Measurements from ENCODE around the gene GABBR2. TPM values are rescaled to one million over a fixed set of nuclear protein-coding genes. Genes with fewer than 3 reads are reported as not detected.

GABBR2 gene
- total and polyA plus RNA-seq, 9 of the 15 experiments (the other 6 are each of a cell fraction or from before 2014, with no cell fraction given): 0.15 to 1.9 (median 0.32) TPM

DNA sequence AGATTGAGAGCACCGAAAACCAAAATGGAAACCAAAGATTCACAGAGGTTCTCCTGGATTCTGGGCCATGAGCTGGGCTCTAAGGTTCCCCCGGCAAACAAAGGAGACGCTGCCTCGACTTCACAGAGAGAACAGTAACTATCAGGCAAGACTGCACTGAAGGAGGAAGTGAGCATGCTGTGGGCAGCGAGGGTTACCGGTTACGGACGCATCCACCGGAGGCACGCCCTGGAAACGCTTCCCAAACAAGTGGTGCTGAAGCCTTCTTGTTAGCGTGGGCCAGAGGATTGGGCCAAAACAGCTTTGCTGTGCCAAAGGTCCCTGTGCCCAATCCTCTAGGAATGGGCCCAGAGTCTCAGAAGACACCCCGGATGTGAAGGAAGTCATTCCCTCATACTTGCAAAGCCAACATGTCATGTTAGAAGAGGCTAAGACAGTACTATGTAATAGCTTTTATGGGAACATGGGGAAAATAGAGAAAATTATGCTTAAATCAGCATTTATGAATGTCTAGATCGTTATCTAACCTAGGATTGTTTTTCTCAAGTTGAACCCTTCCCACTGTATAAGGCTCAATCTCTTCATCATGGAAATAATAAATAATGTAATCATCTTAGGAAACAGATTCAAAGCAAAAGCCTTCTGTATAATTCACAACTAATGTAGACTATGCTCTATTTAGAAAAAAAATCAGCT lies 145.4 kb downstream of the GABBR2 start (continued):
- TF ChIP-seq E2F3 (CRISPR knock-in tag; IDR thresholded peaks at IDR 0.05) (no peak), BRD4 (IDR thresholded peaks at IDR 0.05) (no peak), DACH1 (IDR thresholded peaks at IDR 0.05; ENCODE audit: partially characterized antibody) (no peak), ZNF324 (CRISPR knock-in tag; IDR thresholded peaks at IDR 0.05) (no peak), PTRF (tag; IDR thresholded peaks at IDR 0.05) (no peak), MAFK (IDR thresholded peaks at IDR 0.05; ENCODE audit: low read length) (peak; percentile 82), FOS (IDR thresholded peaks at IDR 0.05; ENCODE audit: extremely low read depth, insufficient read length) (no peak), BRCA1 (IDR thresholded peaks at IDR 0.05) (no peak), BRCA1 (CRISPR knock-in tag; IDR thresholded peaks at IDR 0.05) (no peak), MCM2 (IDR thresholded peaks at IDR 0.05; ENCODE audit: low read depth) (no peak), ZNF668 (CRISPR knock-in tag; IDR thresholded peaks at IDR 0.05) (no peak), BRD9 (IDR thresholded peaks at IDR 0.05; ENCODE audit: low read depth, partially characterized antibody) (no peak), SIX5 (IDR thresholded peaks at IDR 0.05; ENCODE audit: borderline replicate concordance in 1 of 2, insufficient read depth in 1 of 2, low read depth in 1 of 2, low read length in 2 of 2) (no peak), ZC3H8 (IDR thresholded peaks at IDR 0.05) (no peak), ZNF316 (IDR thresholded peaks at IDR 0.05) (peak; percentile 89), ZNF79 (CRISPR knock-in tag; IDR thresholded peaks at IDR 0.05; ENCODE audit: low read depth) (no peak), C11orf30 (IDR thresholded peaks at IDR 0.05; ENCODE audit: low read depth) (peak; percentile 82), ZBTB17 (CRISPR knock-in tag; IDR thresholded peaks at IDR 0.05) (no peak), CEBPB (tag; IDR thresholded peaks at IDR 0.05) (no peak), ZC3H4 (CRISPR knock-in tag; IDR thresholded peaks at IDR 0.05; ENCODE audit: borderline replicate concordance) (no peak), RBM15 (IDR thresholded peaks at IDR 0.05; ENCODE audit: insufficient read depth, low read length) (no peak), MAFF (IDR thresholded peaks at IDR 0.05; ENCODE audit: low read length) (peak; percentile 80), SMARCC2 (IDR thresholded peaks at IDR 0.05; ENCODE audit: low read depth) (no peak), SMARCA4 (IDR thresholded peaks at IDR 0.05) (no peak), ZNF224 (CRISPR knock-in tag; IDR thresholded peaks at IDR 0.05) (no peak), SRSF3 (IDR thresholded peaks at IDR 0.05; ENCODE audit: insufficient read depth, low read length) (no peak), ZNF175 (CRISPR knock-in tag; IDR thresholded peaks at IDR 0.05; ENCODE audit: low read depth) (no peak)
- TF ChIP-seq, protein P1, sequence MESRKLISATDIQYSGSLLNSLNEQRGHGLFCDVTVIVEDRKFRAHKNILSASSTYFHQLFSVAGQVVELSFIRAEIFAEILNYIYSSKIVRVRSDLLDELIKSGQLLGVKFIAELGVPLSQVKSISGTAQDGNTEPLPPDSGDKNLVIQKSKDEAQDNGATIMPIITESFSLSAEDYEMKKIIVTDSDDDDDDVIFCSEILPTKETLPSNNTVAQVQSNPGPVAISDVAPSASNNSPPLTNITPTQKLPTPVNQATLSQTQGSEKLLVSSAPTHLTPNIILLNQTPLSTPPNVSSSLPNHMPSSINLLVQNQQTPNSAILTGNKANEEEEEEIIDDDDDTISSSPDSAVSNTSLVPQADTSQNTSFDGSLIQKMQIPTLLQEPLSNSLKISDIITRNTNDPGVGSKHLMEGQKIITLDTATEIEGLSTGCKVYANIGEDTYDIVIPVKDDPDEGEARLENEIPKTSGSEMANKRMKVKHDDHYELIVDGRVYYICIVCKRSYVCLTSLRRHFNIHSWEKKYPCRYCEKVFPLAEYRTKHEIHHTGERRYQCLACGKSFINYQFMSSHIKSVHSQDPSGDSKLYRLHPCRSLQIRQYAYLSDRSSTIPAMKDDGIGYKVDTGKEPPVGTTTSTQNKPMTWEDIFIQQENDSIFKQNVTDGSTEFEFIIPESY (CRISPR knock-in tag; IDR thresholded peaks at IDR 0.05): no peak
- TF ChIP-seq, protein P2, sequence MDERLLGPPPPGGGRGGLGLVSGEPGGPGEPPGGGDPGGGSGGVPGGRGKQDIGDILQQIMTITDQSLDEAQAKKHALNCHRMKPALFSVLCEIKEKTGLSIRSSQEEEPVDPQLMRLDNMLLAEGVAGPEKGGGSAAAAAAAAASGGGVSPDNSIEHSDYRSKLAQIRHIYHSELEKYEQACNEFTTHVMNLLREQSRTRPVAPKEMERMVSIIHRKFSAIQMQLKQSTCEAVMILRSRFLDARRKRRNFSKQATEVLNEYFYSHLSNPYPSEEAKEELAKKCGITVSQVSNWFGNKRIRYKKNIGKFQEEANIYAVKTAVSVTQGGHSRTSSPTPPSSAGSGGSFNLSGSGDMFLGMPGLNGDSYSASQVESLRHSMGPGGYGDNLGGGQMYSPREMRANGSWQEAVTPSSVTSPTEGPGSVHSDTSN (CRISPR knock-in tag; IDR thresholded peaks at IDR 0.05; ENCODE audit: low read depth): no peak
- TF ChIP-seq, protein P2 (tag; conservative IDR thresholded peaks at IDR 0.05; ENCODE audit: low read depth): no peak

Measured in K562 (cell line).